ENCODE data around the gene MCC.

The MCC gene

DNA sequence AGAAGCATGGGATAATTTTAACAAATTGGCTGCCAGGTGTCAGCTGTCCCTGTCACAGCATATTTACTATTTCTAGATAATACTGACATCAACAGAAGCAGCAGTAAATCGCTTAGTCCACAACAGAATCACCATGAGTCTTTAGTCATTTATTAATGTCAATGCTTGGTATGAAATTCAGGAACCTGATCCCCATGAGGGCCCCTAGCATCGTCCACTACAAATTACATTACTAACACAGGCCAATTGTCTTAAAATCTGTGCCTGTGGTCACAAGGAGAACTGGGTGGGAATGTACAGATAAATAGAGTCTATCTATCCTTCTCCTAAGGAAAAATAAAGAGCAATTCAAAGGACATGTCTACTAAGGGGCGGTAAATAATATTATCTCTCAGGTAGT lies 129.6 kb downstream of the MCC start:
- H4K20me1 ChIP-seq (ENCODE audit: low read depth, low read length) = no peaks in the 10 kb centered on the region
- no peak for TF ChIP-seq EZH2phosphoT487 (conservative IDR thresholded peaks at IDR 0.05; ENCODE audit: low read length)
- TF ChIP-seq, protein P1, sequence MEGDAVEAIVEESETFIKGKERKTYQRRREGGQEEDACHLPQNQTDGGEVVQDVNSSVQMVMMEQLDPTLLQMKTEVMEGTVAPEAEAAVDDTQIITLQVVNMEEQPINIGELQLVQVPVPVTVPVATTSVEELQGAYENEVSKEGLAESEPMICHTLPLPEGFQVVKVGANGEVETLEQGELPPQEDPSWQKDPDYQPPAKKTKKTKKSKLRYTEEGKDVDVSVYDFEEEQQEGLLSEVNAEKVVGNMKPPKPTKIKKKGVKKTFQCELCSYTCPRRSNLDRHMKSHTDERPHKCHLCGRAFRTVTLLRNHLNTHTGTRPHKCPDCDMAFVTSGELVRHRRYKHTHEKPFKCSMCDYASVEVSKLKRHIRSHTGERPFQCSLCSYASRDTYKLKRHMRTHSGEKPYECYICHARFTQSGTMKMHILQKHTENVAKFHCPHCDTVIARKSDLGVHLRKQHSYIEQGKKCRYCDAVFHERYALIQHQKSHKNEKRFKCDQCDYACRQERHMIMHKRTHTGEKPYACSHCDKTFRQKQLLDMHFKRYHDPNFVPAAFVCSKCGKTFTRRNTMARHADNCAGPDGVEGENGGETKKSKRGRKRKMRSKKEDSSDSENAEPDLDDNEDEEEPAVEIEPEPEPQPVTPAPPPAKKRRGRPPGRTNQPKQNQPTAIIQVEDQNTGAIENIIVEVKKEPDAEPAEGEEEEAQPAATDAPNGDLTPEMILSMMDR (IDR thresholded peaks at IDR 0.05; ENCODE audit: insufficient read depth, low read length, poor library complexity, severe bottlenecking) = no peak
- H3K4me2 ChIP-seq (ENCODE audit: low read depth, low read length, poor library complexity, severe bottlenecking) = no peak overlapping the region
- H3K79me2 ChIP-seq (ENCODE audit: insufficient read depth, low read length) = no peaks in the 10 kb centered on the region
- H3K4me3 ChIP-seq (ENCODE audit: insufficient read depth, low read length, poor library complexity, severe bottlenecking) = no peak overlapping the region
- H3F3A ChIP-seq (ENCODE audit: insufficient read depth) = no peaks in the 10 kb centered on the region
- no peaks in the 10 kb centered on the region for H3K36me3 ChIP-seq (ENCODE audit: low read length)
- H3K9me3 ChIP-seq (ENCODE audit: insufficient read depth, low read length) = no peaks in the 10 kb centered on the region
- no peaks in the 10 kb centered on the region for H3K9me2 ChIP-seq (replicated peaks; ENCODE audit: insufficient read depth, low read length)
- no peak overlapping the region for H2AFZ ChIP-seq (ENCODE audit: low read depth, low read length, severe bottlenecking)
- no peaks in the 10 kb centered on the region for H3K27me3 ChIP-seq (ENCODE audit: low read length)
- no peak overlapping the region for H3K9ac ChIP-seq (ENCODE audit: low read length)
- H3K27ac ChIP-seq (ENCODE audit: low read depth, low read length) = no peak overlapping the region

GRCh38 chr5:113357696-113358476 lies 130.4 kb downstream of the MCC start:
- H3K9ac ChIP-seq (ENCODE audit: low read length) = no peak overlapping the region
- TF ChIP-seq, protein P1 (IDR thresholded peaks at IDR 0.05; ENCODE audit: insufficient read depth, low read length, poor library complexity, severe bottlenecking) = no peak
- TF ChIP-seq EZH2phosphoT487 (conservative IDR thresholded peaks at IDR 0.05; ENCODE audit: low read length) = no peak
- no peak overlapping the region for H3K4me2 ChIP-seq (ENCODE audit: low read depth, low read length, poor library complexity, severe bottlenecking)

DNA sequence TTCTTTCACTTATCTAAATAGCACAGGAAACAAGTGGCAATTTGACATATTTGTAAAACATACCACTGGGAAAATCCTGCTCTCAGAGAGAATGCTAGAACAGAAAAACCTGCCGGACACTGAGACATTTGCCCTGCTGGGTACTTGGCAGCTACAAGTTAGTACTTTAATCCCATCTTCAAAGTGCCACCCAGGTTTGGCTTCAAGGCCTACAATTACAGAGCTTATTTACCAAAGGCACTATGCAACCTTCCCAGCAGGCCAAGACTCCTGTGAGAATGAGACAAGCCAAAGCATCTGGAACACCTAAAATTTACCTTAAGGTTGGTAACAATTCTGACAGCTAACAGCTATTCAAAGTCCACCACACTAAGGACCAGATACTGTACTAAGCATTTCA lies 131.8 kb downstream of the MCC start:
- Histone ChIP-seq H3K4me2 (ENCODE audit: low read depth, low read length, poor library complexity, severe bottlenecking) (no peak overlapping the region), H3K9me3 (ENCODE audit: insufficient read depth, low read length) (no peaks in the 10 kb centered on the region), H3K4me3 (ENCODE audit: insufficient read depth, low read length, poor library complexity, severe bottlenecking) (no peak overlapping the region), H4K20me1 (ENCODE audit: low read depth, low read length) (no peaks in the 10 kb centered on the region), H3K27ac (ENCODE audit: low read depth, low read length) (no peak overlapping the region), H3K9ac (ENCODE audit: low read length) (no peak overlapping the region), H3F3A (ENCODE audit: insufficient read depth) (no peaks in the 10 kb centered on the region), H3K79me2 (ENCODE audit: insufficient read depth, low read length) (no peaks in the 10 kb centered on the region), H3K27me3 (ENCODE audit: low read length) (no peaks in the 10 kb centered on the region), H2AFZ (ENCODE audit: low read depth, low read length, severe bottlenecking) (no peak overlapping the region), H3K9me2 (replicated peaks; ENCODE audit: insufficient read depth, low read length) (no peaks in the 10 kb centered on the region), H3K36me3 (ENCODE audit: low read length) (no peaks in the 10 kb centered on the region)
- TF ChIP-seq, protein P1 (IDR thresholded peaks at IDR 0.05; ENCODE audit: insufficient read depth, low read length, poor library complexity, severe bottlenecking) = no peak
- no peak for TF ChIP-seq EZH2phosphoT487 (conservative IDR thresholded peaks at IDR 0.05; ENCODE audit: low read length)

More at GRCh38 chr5:113357696-113358476, 130.4 kb downstream of the MCC start:
- H3K27me3 ChIP-seq (ENCODE audit: low read length) = no peaks in the 10 kb centered on the region
- no peaks in the 10 kb centered on the region for H3K36me3 ChIP-seq (ENCODE audit: low read length)
- H3K9me3 ChIP-seq (ENCODE audit: insufficient read depth, low read length) = no peaks in the 10 kb centered on the region
- no peaks in the 10 kb centered on the region for H4K20me1 ChIP-seq (ENCODE audit: low read depth, low read length)
- H2AFZ ChIP-seq (ENCODE audit: low read depth, low read length, severe bottlenecking) = no peak overlapping the region
- no peak overlapping the region for H3K27ac ChIP-seq (ENCODE audit: low read depth, low read length)
- no peak overlapping the region for H3K4me3 ChIP-seq (ENCODE audit: insufficient read depth, low read length, poor library complexity, severe bottlenecking)
- H3K79me2 ChIP-seq (ENCODE audit: insufficient read depth, low read length) = no peaks in the 10 kb centered on the region
- H3K9me2 ChIP-seq (replicated peaks; ENCODE audit: insufficient read depth, low read length) = no peaks in the 10 kb centered on the region
- H3F3A ChIP-seq (ENCODE audit: insufficient read depth) = no peaks in the 10 kb centered on the region
